ENCODE results near the gene PCBP1.

PCBP1 gene

DNA sequence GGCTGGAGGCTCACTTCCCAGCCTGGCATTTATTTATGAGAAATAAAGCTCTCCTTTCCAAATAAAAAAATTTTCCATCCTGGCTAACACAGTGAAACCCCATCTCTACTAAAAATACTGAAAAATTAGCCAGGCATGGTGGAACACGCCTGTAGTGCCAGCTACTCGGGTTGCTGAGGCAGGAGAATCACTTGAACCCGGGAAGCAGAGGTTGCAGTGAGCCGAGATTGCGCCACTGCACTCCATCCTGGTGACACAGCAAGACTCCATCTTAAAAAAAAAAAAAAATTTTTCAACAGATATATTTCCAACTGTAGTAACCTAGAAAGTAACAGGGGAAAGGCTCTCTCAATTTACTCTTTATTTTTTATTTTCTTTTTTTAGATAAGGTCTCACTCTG is 6.1 kb upstream of the PCBP1 start:
- TF ChIP-seq, protein P1, sequence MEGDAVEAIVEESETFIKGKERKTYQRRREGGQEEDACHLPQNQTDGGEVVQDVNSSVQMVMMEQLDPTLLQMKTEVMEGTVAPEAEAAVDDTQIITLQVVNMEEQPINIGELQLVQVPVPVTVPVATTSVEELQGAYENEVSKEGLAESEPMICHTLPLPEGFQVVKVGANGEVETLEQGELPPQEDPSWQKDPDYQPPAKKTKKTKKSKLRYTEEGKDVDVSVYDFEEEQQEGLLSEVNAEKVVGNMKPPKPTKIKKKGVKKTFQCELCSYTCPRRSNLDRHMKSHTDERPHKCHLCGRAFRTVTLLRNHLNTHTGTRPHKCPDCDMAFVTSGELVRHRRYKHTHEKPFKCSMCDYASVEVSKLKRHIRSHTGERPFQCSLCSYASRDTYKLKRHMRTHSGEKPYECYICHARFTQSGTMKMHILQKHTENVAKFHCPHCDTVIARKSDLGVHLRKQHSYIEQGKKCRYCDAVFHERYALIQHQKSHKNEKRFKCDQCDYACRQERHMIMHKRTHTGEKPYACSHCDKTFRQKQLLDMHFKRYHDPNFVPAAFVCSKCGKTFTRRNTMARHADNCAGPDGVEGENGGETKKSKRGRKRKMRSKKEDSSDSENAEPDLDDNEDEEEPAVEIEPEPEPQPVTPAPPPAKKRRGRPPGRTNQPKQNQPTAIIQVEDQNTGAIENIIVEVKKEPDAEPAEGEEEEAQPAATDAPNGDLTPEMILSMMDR (IDR thresholded peaks at IDR 0.05; ENCODE audit: low read depth, low read length), result no peak
- no peak for TF ChIP-seq MYC (IDR thresholded peaks at IDR 0.05; ENCODE audit: low read depth, low read length)
- no peak overlapping the region for H3K4me3 ChIP-seq (ENCODE audit: low read depth, low read length)
- DNase-seq (ENCODE audit: low read depth), result no peak

DNA sequence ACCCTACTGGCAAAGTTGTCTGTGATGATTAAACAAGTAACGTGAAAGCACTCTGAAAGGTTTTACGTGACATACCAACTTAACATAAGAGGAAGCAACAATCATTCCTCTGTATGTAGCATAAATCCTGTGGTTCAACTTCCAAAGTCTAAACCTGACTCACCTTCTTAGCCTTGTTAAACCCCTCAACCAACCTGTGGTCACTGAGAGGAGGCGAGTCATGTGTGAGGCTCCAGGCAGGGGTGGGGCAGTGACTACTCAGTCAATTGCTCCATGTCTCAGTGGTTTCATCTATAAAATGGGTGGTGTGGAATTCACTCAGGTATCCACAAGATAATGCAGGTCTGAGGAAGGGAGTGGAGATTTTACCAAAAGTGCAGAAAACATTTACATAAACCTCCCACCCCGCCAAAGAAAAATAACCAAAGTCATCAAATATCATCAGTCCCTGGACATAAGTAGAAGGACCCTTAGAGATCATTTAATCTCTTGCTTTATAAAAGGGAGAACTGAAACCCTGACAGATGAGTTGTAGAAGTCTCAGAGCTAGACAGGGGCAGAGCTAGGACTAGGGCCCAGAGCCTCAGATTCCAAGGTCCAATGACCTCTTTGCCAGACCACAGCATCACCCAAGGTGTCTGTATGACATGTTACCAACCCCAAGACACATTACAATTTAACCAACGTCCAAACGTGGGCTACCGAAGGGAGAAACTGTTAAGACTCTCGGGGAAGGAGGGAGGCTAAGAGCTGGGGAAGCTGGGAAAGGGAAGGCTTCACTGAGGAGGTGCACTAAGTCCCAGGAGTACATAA is 3.7 kb upstream of the PCBP1 start:
- TF ChIP-seq POLR2A (IDR thresholded peaks at IDR 0.05; ENCODE audit: extremely low read depth, insufficient read length) (no peak), MYC (IDR thresholded peaks at IDR 0.05; ENCODE audit: low read depth, low read length) (no peak)
- TF ChIP-seq, protein P1 (IDR thresholded peaks at IDR 0.05; ENCODE audit: low read depth, low read length), result no peak
- TF ChIP-seq, protein P2, sequence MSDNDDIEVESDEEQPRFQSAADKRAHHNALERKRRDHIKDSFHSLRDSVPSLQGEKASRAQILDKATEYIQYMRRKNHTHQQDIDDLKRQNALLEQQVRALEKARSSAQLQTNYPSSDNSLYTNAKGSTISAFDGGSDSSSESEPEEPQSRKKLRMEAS (IDR thresholded peaks at IDR 0.05; ENCODE audit: low read depth, low read length), result no peak
- peak overlapping the region; percentile 9 for H3K4me3 ChIP-seq (ENCODE audit: low read depth, low read length)
- DNase-seq (ENCODE audit: low read depth), result peak; percentile 85

DNA sequence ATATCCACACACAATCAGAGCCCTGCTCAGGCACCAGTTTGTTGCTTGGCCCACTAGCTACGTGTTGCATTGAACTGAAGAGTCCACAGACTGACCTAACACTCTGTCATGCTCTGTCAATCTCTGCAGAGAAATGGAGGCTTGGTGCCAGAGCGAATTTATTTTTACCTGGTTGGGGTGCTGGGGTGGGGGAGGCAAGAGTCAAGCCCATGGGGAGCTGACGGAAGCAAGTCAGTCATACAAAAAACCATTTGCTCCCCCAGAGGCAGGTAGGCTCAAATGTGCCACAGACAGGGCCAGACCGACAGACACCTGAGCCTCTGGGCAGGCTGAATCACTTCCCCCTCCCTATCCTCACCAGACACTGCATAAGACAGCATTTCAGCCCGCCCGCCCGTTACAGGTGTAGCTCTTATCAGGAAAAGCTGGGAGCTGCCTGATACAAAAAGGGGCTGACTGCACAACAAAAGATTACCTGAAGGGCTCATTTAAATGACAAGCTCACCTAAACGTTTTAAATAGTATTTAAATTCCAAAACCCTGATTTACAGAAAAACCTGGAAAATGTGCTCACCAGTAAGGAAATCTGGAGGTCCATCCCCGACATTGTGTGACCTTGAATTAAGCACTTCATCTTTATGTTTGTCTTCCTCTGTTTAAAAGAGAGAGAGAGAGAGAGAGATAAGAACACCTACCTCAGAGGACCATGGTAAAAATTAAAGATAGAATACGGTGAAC is 2.1 kb upstream of the PCBP1 start:
- DNase-seq (ENCODE audit: low read depth), result peak; percentile 40
- H3K4me3 ChIP-seq (ENCODE audit: low read depth, low read length), result peak overlapping the region; percentile 68
- no peak for TF ChIP-seq MYC (IDR thresholded peaks at IDR 0.05; ENCODE audit: low read depth, low read length)
- TF ChIP-seq, protein P1 (IDR thresholded peaks at IDR 0.05; ENCODE audit: low read depth, low read length), result no peak
- no peak for TF ChIP-seq POLR2A (IDR thresholded peaks at IDR 0.05; ENCODE audit: extremely low read depth, insufficient read length)
- TF ChIP-seq, protein P2 (IDR thresholded peaks at IDR 0.05; ENCODE audit: low read depth, low read length), result no peak

DNA sequence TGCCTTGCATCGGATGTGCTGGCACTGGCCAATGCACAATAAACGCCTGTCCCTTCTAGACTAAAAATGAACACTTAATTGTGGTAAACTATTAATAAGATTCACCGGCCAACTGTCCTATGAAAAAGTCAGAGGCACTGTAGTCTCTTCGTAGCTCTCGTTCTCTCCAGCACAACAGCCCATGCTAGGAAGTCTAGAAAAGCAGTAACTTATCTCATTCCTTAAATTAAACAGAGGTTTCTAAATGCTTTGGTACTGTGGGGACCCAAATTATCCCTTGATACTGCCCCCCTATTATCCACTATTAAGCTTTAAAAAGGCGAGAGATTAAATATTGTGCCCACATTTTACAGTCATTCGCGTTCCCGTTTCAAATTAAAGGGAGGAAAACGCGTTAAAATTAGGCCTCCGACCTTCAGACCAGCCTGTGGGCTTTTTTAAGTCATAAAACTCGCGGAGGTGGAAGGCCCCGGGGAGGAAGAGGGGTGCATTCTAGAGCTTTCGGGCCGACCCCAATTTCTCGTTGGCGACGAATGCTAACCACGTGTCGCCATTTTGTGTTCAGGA is 1.5 kb upstream of the PCBP1 start:
- no peak for DNase-seq (ENCODE audit: low read depth)
- peak overlapping the region; percentile 68 for H3K4me3 ChIP-seq (ENCODE audit: low read depth, low read length)
- TF ChIP-seq, protein P2 (IDR thresholded peaks at IDR 0.05; ENCODE audit: low read depth, low read length), result peak; percentile 96
- no peak for TF ChIP-seq POLR2A (IDR thresholded peaks at IDR 0.05; ENCODE audit: extremely low read depth, insufficient read length)

DNA sequence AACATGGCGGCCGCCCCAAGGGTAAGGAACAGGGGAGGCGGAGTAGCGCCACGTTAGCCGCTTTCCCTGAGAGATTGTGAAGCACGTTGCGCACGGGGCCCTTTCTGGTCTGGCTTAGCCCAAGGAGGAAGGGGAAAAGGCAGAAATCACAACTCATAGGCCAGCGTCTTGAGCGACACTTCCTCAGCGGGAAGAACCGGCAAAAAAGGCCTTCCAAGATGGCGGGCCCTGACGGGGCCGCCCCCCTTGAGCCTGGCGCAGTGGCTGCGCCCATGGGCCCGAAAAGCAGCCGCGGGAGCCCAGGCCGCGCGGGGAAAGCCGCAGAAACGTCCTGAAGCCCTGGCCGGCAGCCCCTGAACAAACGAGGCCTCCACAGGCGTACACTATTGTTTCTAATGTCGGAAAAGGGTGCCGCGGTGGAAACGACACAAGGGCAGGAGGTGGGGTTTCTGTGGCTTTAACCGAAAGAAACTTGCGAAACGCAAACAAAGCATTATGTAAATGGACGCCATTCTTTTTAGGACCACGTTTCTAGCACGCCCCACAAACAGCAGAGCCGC is 919 bp upstream of the PCBP1 start:
- DNase-seq (ENCODE audit: low read depth), result peak; percentile 94
- peak overlapping the region; percentile 68 for H3K4me3 ChIP-seq (ENCODE audit: low read depth, low read length)
- TF ChIP-seq POLR2A (IDR thresholded peaks at IDR 0.05; ENCODE audit: extremely low read depth, insufficient read length), result peak; percentile 43
- TF ChIP-seq MYC (IDR thresholded peaks at IDR 0.05; ENCODE audit: low read depth, low read length), result peak; percentile 97
- TF ChIP-seq, protein P1 (IDR thresholded peaks at IDR 0.05; ENCODE audit: low read depth, low read length), result no peak
- TF ChIP-seq, protein P2 (IDR thresholded peaks at IDR 0.05; ENCODE audit: low read depth, low read length), result no peak

Data from NB4 (cell line).